ENCODE results near the gene TCAP.

- TF ChIP-seq REST (IDR thresholded peaks at IDR 0.05; ENCODE audit: borderline replicate concordance) (no peak), EP300 (conservative IDR thresholded peaks at IDR 0.05; ENCODE audit: poor library complexity, severe bottlenecking) (no peak), EZH2 (IDR thresholded peaks at IDR 0.05; ENCODE audit: borderline replicate concordance, insufficient read depth, low read length, poor library complexity, severe bottlenecking) (no peak), POLR2AphosphoS5 (IDR thresholded peaks at IDR 0.05) (no peak), SMC3 (conservative IDR thresholded peaks at IDR 0.05; ENCODE audit: poor library complexity) (no peak), RAD21 (conservative IDR thresholded peaks at IDR 0.05) (no peak), MXI1 (conservative IDR thresholded peaks at IDR 0.05; ENCODE audit: poor library complexity, severe bottlenecking) (no peak)
- TF ChIP-seq, protein P1, sequence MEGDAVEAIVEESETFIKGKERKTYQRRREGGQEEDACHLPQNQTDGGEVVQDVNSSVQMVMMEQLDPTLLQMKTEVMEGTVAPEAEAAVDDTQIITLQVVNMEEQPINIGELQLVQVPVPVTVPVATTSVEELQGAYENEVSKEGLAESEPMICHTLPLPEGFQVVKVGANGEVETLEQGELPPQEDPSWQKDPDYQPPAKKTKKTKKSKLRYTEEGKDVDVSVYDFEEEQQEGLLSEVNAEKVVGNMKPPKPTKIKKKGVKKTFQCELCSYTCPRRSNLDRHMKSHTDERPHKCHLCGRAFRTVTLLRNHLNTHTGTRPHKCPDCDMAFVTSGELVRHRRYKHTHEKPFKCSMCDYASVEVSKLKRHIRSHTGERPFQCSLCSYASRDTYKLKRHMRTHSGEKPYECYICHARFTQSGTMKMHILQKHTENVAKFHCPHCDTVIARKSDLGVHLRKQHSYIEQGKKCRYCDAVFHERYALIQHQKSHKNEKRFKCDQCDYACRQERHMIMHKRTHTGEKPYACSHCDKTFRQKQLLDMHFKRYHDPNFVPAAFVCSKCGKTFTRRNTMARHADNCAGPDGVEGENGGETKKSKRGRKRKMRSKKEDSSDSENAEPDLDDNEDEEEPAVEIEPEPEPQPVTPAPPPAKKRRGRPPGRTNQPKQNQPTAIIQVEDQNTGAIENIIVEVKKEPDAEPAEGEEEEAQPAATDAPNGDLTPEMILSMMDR (IDR thresholded peaks at IDR 0.05; ENCODE audit: poor library complexity, severe bottlenecking) = no peak
Observed at GRCh38 chr17:39665642-39666224, 584 bp downstream of the TCAP start.

All from neural cell (in vitro differentiated cells).